Neural cell (in vitro differentiated cells): Measurements from ENCODE around the gene CCNE1. TPM values are rescaled to one million over a fixed set of nuclear protein-coding genes. Genes with fewer than 3 reads are reported as not detected.

Source experiments
- H2AFZ ChIP-seq: fragments of 200-600, 300-800 bp; sonication (generic), shearing (Covaris generic); 2 replicates; pipeline ENCODE4 v1.6.0; 2014; ENCODE audit warnings: low read depth, mild to moderate bottlenecking, antibody characterized with exemption, low read length, moderate library complexity
- H3F3A ChIP-seq: fragments of 200-600 bp; shearing (Covaris generic); 2 replicates; pipeline ENCODE4 v1.6.1; 2016; ENCODE audit warnings: mild to moderate bottlenecking, moderate library complexity, mixed read lengths, antibody characterized with exemption, low read length; ENCODE audit not compliant: insufficient read depth, poor library complexity, severe bottlenecking
- H3K27ac ChIP-seq: fragments of 200-600, 300-800 bp; sonication (generic), shearing (Covaris generic); 2 replicates; pipeline ENCODE4 v1.5.1; 2014; ENCODE audit warnings: mild to moderate bottlenecking, low read length, moderate library complexity
- H3K27me3 ChIP-seq: fragments of 300-800, 200-600 bp; sonication (generic), shearing (Covaris generic); 2 replicates; pipeline ENCODE4 v1.6.0; 2014; ENCODE audit warnings: mild to moderate bottlenecking, low read depth, low read length, moderate library complexity; ENCODE audit not compliant: insufficient read depth
- H3K36me3 ChIP-seq: fragments of 300-800, 200-600 bp; sonication (generic), shearing (Covaris generic); 2 replicates; pipeline ENCODE4 v1.5.1; 2014; ENCODE audit warnings: mild to moderate bottlenecking, antibody characterized with exemption, low read length, moderate library complexity; ENCODE audit not compliant: insufficient read depth
- H3K4me2 ChIP-seq: fragments of 300-800, 200-600 bp; sonication (generic), shearing (Covaris generic); 2 replicates; pipeline ENCODE4 v1.6.0; 2014; ENCODE audit warnings: mild to moderate bottlenecking, low read length
- H3K4me3 ChIP-seq: fragments of 300-800, 200-600 bp; sonication (generic), shearing (Covaris generic); 2 replicates; pipeline ENCODE4 v1.5.1; 2014; ENCODE audit warnings: mild to moderate bottlenecking, low read length, moderate library complexity
- H3K79me2 ChIP-seq: fragments of 200-600 bp; shearing (Covaris generic); replicated peaks from 2 replicates; pipeline ENCODE4 v1.6.0; 2014; ENCODE audit warnings: mild to moderate bottlenecking, low read length, moderate library complexity; ENCODE audit not compliant: insufficient read depth
- H3K9ac ChIP-seq: fragments of 300-800, 200-600 bp; sonication (generic), shearing (Covaris generic); 2 replicates; pipeline ENCODE4 v1.6.1; 2016; ENCODE audit warnings: mild to moderate bottlenecking, low read length, mixed read lengths
- H3K9me2 ChIP-seq: fragments of 200-600 bp; shearing (Covaris generic); 2 replicates; pipeline ENCODE4 v1.6.1; 2016; ENCODE audit warnings: mild to moderate bottlenecking, low read length, mixed read lengths; ENCODE audit not compliant: insufficient read depth
- H3K9me3 ChIP-seq: fragments of 200-600, 300-800 bp; sonication (generic), shearing (Covaris generic); 2 replicates; pipeline ENCODE4 v1.6.1; 2016; ENCODE audit warnings: mild to moderate bottlenecking, mixed run types, low read length, moderate library complexity, mixed read lengths
- H4K20me1 ChIP-seq: fragments of 200-600 bp; shearing (Covaris generic); 2 replicates; pipeline ENCODE4 v1.6.1; 2016; ENCODE audit warnings: mild to moderate bottlenecking, mixed run types; ENCODE audit not compliant: insufficient read depth
- EP300 ChIP-seq: fragments of 450-650 bp; conservative IDR thresholded peaks from 2 replicates; pipeline ENCODE4 v1.6.1; 2014; ENCODE audit warnings: antibody characterized with exemption, mild to moderate bottlenecking, moderate library complexity; ENCODE audit not compliant: poor library complexity, severe bottlenecking
- EZH2 ChIP-seq: fragments of 200-600, 300-800 bp; shearing (Covaris generic), sonication (generic); IDR thresholded peaks from 2 replicates; pipeline ENCODE4 v1.6.1; 2014; ENCODE audit warnings: antibody characterized with exemption, low read length, borderline replicate concordance, mild to moderate bottlenecking; ENCODE audit not compliant: insufficient read depth, poor library complexity, severe bottlenecking
- MXI1 ChIP-seq: fragments of 450-650 bp; conservative IDR thresholded peaks from 2 replicates; pipeline ENCODE4 v1.6.1; 2014; ENCODE audit warnings: antibody characterized with exemption, mild to moderate bottlenecking; ENCODE audit not compliant: poor library complexity, severe bottlenecking
- POLR2AphosphoS5 ChIP-seq: IDR thresholded peaks from 2 replicates; pipeline ENCODE4 v1.6.1; 2012
- RAD21 ChIP-seq: fragments of 450-650 bp; conservative IDR thresholded peaks from 2 replicates; pipeline ENCODE4 v1.6.1; 2014; ENCODE audit warnings: antibody characterized with exemption, mild to moderate bottlenecking, moderate library complexity
- SMC3 ChIP-seq: fragments of 450-650 bp; conservative IDR thresholded peaks from 2 replicates; pipeline ENCODE4 v1.6.1; 2014; ENCODE audit warnings: antibody characterized with exemption, mild to moderate bottlenecking, moderate library complexity; ENCODE audit not compliant: poor library complexity
- TAF1 ChIP-seq: IDR thresholded peaks from 2 replicates; pipeline ENCODE4 v1.6.1; 2012; ENCODE audit warnings: low read depth
- polyA plus RNA-seq: library from polyadenylated mRNA; depleted of rRNA; stranded (reverse); fragments of >200 nt; gene quantifications from 2 replicates; pipeline ENCODE4 v1.2.3, GENCODE V29; 2014
- TF ChIP-seq, protein P1 (sequence below): IDR thresholded peaks from 2 replicates; pipeline ENCODE4 v1.6.1; 2012; ENCODE audit warnings: borderline replicate concordance
- TF ChIP-seq, protein P2 (sequence below): fragments of 450-650 bp; IDR thresholded peaks from 2 replicates; pipeline ENCODE4 v1.5.1; 2014; ENCODE audit warnings: antibody characterized with exemption, mild to moderate bottlenecking, moderate library complexity; ENCODE audit not compliant: poor library complexity, severe bottlenecking

CCNE1 gene
- polyA plus RNA-seq, 1 donor from 2014 or later = 4.1 TPM

DNA sequence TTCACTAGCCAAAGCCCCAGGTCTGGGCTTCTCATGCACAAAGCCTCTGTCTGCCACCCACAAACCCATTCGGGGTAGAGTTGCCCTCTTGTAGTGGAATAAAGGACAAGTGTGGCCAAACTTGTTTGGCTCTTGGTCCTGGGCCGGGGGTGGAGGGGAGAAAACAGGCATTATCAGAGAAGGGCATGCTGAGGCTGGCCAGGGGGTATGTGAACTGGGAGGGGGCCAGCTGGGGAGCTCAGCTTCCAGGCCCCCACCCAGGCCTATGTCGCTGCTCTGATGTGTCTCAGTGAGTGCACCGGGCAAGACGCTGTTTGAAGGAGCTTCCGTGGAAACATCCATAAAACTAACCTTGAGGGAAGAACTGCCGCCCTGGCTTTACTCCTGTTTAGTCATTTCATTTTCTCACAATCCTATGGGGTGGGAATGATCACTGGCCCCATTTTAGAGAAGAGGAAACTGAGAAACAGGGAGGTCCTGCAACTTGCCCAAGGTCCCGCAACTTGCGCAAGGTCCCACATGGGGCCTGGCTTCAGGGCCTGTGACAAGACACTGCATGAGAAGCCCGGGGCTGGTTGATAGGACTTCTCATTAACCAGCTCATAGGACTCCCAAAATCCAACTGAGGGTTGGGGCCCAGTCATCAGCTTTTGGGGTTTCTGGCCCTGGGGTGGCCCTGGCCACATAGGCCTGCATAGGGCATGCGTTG, 30.8 kb downstream of the CCNE1 start (continued):
- TF ChIP-seq RAD21 = no peak

DNA sequence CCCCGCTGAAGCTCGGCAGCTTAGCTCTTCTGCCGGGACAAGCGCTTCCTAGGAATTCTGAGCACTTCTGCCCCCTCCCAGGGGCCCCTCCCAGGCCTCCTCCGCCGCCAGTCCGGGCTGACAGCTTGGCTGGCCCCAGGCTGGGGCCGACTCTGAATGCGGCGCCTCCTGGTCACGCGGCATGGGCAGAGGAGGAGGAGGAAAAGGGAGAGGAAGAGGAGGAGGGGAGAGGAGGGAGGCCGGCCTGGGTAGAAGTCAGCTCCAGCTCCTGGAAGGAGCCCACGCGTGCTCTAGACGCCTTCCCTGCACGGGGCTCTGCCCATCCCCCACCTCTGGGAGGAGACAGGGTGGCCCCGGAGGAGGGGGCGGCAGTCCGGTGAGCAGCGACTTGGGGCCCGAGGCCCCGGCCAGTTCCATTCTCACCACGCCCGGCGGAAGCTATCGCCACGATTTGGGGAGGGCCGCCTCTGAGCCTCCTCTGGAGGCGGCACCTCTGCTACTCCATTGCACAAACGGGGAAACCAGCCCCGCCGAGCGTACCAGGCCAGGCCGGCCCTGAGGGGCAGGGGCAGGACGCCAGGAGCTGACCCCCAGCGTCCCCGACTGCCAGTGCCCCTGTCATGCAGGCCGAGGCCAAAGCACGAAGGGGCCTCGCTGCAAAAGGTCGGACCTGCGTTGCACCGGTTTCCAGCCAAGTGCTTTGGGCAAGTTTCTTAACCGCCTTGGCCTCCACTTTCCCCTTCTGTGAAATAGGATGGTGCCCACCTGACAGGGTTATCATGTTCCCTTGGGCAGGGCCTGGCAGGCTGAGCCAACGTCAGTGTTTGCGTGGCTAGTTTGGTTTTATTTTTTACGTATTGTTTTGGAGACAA, 31.6 kb downstream of the CCNE1 start:
- Histone ChIP-seq H3K27ac (no peak overlapping the region), H3K79me2 (no peaks in the 10 kb centered on the region), H3K9me3 (no peaks in the 10 kb centered on the region), H3K4me3 (peak overlapping the region; percentile 90), H3K9me2 (no peaks in the 10 kb centered on the region), H4K20me1 (no peaks in the 10 kb centered on the region), H3K36me3 (no peaks in the 10 kb centered on the region), H3K27me3 (peaks cover 12% of the 10 kb centered on the region), H3F3A (no peaks in the 10 kb centered on the region), H3K4me2 (no peak overlapping the region), H3K9ac (no peak overlapping the region), H2AFZ (no peak overlapping the region)
- TF ChIP-seq RAD21 = no peak
- TF ChIP-seq MXI1 = no peak
- TF ChIP-seq, protein P1, sequence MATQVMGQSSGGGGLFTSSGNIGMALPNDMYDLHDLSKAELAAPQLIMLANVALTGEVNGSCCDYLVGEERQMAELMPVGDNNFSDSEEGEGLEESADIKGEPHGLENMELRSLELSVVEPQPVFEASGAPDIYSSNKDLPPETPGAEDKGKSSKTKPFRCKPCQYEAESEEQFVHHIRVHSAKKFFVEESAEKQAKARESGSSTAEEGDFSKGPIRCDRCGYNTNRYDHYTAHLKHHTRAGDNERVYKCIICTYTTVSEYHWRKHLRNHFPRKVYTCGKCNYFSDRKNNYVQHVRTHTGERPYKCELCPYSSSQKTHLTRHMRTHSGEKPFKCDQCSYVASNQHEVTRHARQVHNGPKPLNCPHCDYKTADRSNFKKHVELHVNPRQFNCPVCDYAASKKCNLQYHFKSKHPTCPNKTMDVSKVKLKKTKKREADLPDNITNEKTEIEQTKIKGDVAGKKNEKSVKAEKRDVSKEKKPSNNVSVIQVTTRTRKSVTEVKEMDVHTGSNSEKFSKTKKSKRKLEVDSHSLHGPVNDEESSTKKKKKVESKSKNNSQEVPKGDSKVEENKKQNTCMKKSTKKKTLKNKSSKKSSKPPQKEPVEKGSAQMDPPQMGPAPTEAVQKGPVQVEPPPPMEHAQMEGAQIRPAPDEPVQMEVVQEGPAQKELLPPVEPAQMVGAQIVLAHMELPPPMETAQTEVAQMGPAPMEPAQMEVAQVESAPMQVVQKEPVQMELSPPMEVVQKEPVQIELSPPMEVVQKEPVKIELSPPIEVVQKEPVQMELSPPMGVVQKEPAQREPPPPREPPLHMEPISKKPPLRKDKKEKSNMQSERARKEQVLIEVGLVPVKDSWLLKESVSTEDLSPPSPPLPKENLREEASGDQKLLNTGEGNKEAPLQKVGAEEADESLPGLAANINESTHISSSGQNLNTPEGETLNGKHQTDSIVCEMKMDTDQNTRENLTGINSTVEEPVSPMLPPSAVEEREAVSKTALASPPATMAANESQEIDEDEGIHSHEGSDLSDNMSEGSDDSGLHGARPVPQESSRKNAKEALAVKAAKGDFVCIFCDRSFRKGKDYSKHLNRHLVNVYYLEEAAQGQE = no peak
- TF ChIP-seq, protein P2, sequence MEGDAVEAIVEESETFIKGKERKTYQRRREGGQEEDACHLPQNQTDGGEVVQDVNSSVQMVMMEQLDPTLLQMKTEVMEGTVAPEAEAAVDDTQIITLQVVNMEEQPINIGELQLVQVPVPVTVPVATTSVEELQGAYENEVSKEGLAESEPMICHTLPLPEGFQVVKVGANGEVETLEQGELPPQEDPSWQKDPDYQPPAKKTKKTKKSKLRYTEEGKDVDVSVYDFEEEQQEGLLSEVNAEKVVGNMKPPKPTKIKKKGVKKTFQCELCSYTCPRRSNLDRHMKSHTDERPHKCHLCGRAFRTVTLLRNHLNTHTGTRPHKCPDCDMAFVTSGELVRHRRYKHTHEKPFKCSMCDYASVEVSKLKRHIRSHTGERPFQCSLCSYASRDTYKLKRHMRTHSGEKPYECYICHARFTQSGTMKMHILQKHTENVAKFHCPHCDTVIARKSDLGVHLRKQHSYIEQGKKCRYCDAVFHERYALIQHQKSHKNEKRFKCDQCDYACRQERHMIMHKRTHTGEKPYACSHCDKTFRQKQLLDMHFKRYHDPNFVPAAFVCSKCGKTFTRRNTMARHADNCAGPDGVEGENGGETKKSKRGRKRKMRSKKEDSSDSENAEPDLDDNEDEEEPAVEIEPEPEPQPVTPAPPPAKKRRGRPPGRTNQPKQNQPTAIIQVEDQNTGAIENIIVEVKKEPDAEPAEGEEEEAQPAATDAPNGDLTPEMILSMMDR = no peak
- TF ChIP-seq TAF1 = no peak
- no peak for TF ChIP-seq SMC3
- TF ChIP-seq EP300 = no peak
- TF ChIP-seq EZH2 = no peak
- TF ChIP-seq POLR2AphosphoS5 = no peak
